GM18519 (cell line): Measurements from ENCODE around the gene ADPRHL1.

Source experiments
- ATAC-seq: cut with Tn5 transposase; IDR thresholded peaks from one replicate; pipeline ENCODE4 v1.9.1; 2021; ENCODE audit warnings: mild to moderate bottlenecking, moderate library complexity; ENCODE audit not compliant: unreplicated experiment, low FRiP score

ADPRHL1 gene

GRCh38 chr13:113452942-113453901 lies at the start of gene ADPRHL1:
ADPRHL1 (minus strand) TSS chr13:113453488; CDS start chr13:113453437, 51 bp downstream.
- no peak for ATAC-seq

- ATAC-seq, result no peak
Observed at GRCh38 chr13:113502686-113503085, 49.4 kb upstream of the ADPRHL1 start.

- no peak for ATAC-seq
Observed at GRCh38 chr13:113500530-113501265, 47.4 kb upstream of the ADPRHL1 start.

- no peak for ATAC-seq
Observed at GRCh38 chr13:113499936-113500335, 46.6 kb upstream of the ADPRHL1 start.

GRCh38 chr13:113498905-113499304 lies 45.6 kb upstream of the ADPRHL1 start:
- ATAC-seq, result no peak

GRCh38 chr13:113497217-113497616 lies 43.9 kb upstream of the ADPRHL1 start:
- no peak for ATAC-seq

DNA sequence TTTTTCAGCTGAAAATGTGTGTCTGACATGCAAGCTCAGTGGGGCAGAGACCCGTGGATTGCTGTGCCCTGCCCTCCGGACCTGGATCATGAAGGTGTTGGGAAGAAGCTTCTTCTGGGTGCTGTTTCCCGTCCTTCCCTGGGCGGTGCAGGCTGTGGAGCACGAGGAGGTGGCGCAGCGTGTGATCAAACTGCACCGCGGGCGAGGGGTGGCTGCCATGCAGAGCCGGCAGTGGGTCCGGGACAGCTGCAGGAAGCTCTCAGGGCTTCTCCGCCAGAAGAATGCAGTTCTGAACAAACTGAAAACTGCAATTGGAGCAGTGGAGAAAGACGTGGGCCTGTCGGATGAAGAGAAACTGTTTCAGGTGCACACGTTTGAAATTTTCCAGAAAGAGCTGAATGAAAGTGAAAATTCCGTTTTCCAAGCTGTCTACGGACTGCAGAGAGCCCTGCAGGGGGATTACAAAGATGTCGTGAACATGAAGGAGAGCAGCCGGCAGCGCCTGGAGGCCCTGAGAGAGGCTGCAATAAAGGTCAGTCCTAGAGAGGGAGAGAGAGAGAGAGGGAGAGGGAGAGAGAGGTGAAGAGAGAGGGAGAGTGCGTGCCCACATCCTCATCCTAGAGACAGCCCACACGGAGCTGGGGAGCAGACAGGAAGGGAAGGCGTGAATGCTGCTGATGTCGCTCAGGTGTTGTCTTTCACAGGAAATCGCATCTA lies 42.4 kb upstream of the ADPRHL1 start:
- ATAC-seq, result no peak

GRCh38 chr13:113493315-113493951 lies 40.1 kb upstream of the ADPRHL1 start:
- ATAC-seq, result no peak

DNA sequence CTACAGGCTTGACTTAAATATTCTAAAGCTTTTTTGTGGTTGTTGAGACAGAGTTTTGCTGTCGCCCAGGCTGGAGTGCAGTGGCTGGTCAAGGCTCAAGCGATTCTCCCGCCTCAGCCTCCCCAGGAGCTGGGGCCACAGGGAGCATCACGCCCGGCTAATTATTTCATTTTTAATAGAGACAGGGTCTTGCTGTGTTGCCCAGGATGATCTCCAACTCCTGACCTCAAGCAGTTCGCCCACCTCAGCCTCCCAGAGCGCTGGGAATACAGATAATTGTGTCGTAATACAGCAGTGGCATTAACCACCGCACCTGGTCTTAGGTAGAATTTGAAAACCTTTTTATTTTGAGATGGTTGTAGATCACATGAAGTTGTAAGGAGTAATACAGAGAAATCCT lies 38.7 kb upstream of the ADPRHL1 start:
- no peak for ATAC-seq

- no peak for ATAC-seq
Observed at GRCh38 chr13:113491418-113491883, 38.2 kb upstream of the ADPRHL1 start.

- peak; percentile 68 for ATAC-seq
Observed at GRCh38 chr13:113490496-113491417, 37.5 kb upstream of the ADPRHL1 start, which contains the start of gene DCUN1D2. DCUN1D2 (minus strand) TSS chr13:113490711; CDS start chr13:113490669, 42 bp downstream.

GRCh38 chr13:113489549-113490495 lies 36.5 kb upstream of the ADPRHL1 start:
- no peak for ATAC-seq

DNA sequence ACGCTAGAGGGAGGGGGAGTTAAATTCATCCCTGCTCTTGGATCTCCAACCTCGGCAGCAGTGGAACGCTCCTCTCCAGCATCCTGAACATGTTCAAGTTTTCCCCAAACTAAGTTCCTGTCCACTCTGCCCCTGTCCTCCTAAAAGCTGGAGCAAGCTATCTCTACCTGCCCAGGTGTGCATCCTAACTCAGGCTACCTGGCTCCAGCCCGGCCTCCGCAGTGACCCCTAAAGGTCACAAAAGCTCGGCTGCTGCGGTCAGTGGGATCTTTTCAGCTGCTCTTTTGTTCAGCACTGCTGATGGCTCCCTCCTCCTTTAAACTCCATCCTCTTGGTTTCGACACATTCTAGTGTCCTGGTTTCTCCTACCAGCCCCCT lies 35.9 kb upstream of the ADPRHL1 start:
- ATAC-seq, result no peak

DNA sequence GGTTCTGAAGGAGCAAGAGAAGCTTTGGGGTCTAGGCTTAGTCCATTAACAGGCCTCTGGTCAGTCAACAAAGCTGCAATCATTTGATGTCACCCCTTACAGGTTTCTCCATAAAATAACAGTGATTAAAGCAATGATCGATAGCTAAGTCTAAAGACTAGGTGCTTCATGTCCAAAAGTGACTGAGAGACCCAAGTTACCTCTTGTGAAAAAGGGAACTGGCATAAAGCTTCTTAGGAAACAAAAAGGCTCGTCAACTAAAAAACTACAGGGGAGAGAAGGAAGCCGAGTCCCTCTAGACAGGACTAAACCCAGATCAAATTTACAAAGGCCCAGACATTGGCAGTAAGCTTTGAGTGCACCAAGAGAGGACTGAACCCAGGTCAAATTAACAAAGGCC lies 35.0 kb upstream of the ADPRHL1 start:
- no peak for ATAC-seq

- no peak for ATAC-seq
Observed at GRCh38 chr13:113486698-113487097, 33.4 kb upstream of the ADPRHL1 start.

DNA sequence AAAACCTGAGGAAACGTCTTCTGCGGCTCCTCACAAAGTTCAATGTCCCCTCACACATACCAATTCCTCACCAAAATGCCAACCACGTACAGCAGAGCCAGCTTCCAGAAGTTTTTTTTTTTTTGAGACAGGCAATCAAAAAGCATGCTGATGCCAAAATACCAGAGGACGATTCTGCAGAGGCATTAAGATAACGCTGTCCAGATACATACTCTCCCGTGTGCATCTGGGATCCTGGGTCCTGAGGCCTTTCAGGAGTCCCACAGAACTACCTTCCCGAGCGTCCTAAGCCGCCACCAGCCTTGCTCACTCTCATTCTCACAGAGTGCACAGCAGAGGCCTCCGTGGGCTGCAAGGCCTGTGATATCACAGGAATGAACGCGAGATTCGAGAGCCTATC lies 32.3 kb upstream of the ADPRHL1 start:
- ATAC-seq, result no peak

DNA sequence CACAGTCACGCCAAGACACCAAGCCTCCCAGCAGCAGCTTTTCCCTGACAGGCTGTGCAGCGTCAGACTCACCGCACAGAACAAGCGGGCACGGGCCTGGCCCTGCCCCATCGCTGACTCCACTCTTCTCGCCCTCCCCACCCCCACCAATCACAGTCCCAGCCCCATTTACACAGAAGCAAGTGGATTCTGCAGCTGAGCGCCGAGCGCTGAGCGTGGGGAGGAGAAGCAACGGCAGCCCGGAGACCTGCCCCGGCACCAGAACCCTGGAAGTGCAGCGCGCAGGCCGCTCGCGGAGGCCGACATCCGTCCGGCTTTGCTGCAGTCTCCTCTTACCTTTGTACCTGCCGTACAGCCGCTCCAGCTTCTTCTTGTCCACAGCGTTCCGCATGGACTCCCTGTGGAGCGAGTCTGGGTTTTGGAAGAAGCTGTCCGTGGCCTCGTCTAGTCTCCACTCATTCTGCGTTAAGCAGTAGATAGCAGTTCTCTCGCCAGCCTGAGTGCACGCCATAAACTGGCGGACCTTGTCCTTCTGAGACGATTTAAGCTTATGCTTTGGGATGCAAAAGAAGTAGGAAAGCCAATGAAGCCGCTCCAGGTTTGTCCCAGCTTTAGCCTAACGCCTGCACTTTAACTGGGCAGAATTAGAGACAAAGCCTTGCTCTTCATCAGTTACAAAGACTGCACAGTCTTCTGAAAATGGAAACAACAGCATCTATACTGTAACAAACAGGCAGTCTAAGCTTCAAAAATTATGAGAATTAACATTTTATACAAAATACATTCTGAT lies 30.4 kb upstream of the ADPRHL1 start:
- no peak for ATAC-seq
